ENCODE measurements around the gene GABRR2.

GABRR2 gene

DNA sequence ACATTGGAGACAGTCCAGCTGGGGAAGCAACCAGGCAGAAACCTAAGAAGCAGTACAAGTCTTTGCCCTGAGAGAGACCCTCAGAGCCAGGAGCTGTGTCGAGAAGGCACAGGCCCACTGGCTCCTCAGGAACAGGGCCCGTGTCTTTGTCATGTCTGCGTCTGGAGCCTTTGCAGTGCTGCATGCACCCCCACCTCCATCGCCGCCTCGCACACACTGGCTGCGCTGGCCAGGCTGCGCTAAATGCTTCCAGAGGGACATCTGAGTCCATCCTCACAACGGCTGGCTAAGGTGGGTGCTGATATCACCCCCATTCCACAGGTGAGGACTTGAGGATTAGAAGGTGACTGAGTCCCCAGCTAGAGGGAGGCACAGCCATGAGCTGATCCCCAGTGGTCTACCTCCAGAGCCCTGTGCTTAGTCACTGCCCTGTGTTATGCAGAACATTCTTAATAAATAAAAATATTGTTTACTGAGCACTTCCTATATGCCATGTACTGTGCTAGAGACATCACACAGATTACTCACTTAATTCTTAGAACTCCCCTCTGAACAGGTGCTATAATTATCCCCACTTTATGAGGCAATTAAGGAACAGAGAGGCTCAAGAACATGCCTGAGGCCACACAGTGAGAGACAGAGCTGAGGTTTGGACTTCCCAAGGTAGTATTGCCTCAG is 27.6 kb downstream of the GABRR2 start:
- Histone ChIP-seq H3F3A (ENCODE audit: low read depth) (no peaks in the 10 kb centered on the region), H3K36me3 (ENCODE audit: insufficient read depth, low read length) (no peaks in the 10 kb centered on the region), H3K27me3 (ENCODE audit: insufficient read depth, low read length, poor library complexity, severe bottlenecking) (no peaks in the 10 kb centered on the region), H3K4me3 (ENCODE audit: low read length, poor library complexity, severe bottlenecking) (no peak overlapping the region), H3K79me2 (ENCODE audit: insufficient read depth, low read length) (no peaks in the 10 kb centered on the region), H2AFZ (ENCODE audit: low read length) (no peak overlapping the region), H4K20me1 (ENCODE audit: insufficient read depth, low read length, poor library complexity, severe bottlenecking) (no peaks in the 10 kb centered on the region), H3K9ac (ENCODE audit: low read depth, low read length, poor library complexity, severe bottlenecking) (no peak overlapping the region), H3K9me3 (ENCODE audit: insufficient read depth, low read depth, low read length) (no peaks in the 10 kb centered on the region), H3K9me2 (replicated peaks; ENCODE audit: low read depth, low read length) (no peaks in the 10 kb centered on the region), H3K4me2 (ENCODE audit: low read depth, low read length, poor library complexity, severe bottlenecking) (no peak overlapping the region), H3K4me1 (ENCODE audit: insufficient read depth, low read length, poor library complexity, severe bottlenecking) (no peaks in the 10 kb centered on the region)
- TF ChIP-seq, protein P1, sequence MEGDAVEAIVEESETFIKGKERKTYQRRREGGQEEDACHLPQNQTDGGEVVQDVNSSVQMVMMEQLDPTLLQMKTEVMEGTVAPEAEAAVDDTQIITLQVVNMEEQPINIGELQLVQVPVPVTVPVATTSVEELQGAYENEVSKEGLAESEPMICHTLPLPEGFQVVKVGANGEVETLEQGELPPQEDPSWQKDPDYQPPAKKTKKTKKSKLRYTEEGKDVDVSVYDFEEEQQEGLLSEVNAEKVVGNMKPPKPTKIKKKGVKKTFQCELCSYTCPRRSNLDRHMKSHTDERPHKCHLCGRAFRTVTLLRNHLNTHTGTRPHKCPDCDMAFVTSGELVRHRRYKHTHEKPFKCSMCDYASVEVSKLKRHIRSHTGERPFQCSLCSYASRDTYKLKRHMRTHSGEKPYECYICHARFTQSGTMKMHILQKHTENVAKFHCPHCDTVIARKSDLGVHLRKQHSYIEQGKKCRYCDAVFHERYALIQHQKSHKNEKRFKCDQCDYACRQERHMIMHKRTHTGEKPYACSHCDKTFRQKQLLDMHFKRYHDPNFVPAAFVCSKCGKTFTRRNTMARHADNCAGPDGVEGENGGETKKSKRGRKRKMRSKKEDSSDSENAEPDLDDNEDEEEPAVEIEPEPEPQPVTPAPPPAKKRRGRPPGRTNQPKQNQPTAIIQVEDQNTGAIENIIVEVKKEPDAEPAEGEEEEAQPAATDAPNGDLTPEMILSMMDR (conservative IDR thresholded peaks at IDR 0.05; ENCODE audit: low read length), result no peak
- no peak for TF ChIP-seq EZH2phosphoT487 (IDR thresholded peaks at IDR 0.05; ENCODE audit: borderline replicate concordance)

DNA sequence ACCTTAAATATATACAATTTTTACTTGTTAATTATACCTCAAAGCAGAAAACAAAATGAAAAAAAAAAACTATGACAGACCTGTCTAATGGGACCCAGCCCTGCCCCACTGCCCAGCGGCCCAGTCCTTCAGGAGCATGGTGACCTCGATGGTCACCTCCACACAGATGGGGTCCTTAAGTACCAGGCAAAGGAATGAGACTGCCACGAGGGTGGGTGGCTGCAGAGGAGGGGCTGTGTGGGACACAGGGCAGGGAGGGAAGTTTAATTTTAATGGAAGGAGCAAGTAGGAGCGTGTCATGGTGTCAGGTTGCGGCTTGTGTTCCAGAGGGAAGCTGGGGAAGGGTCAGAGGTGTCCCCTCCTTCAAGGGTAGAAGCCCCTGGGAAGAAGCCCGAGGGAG is 28.6 kb downstream of the GABRR2 start:
- no peaks in the 10 kb centered on the region for H3K4me1 ChIP-seq (ENCODE audit: insufficient read depth, low read length, poor library complexity, severe bottlenecking)
- no peaks in the 10 kb centered on the region for H4K20me1 ChIP-seq (ENCODE audit: insufficient read depth, low read length, poor library complexity, severe bottlenecking)
- no peaks in the 10 kb centered on the region for H3K9me3 ChIP-seq (ENCODE audit: insufficient read depth, low read depth, low read length)
- H3K79me2 ChIP-seq (ENCODE audit: insufficient read depth, low read length), result no peaks in the 10 kb centered on the region
- H3K4me3 ChIP-seq (ENCODE audit: low read length, poor library complexity, severe bottlenecking), result no peak overlapping the region
- no peaks in the 10 kb centered on the region for H3F3A ChIP-seq (ENCODE audit: low read depth)
- no peaks in the 10 kb centered on the region for H3K36me3 ChIP-seq (ENCODE audit: insufficient read depth, low read length)
- H3K27me3 ChIP-seq (ENCODE audit: insufficient read depth, low read length, poor library complexity, severe bottlenecking), result no peaks in the 10 kb centered on the region
- no peak overlapping the region for H3K9ac ChIP-seq (ENCODE audit: low read depth, low read length, poor library complexity, severe bottlenecking)
- H3K9me2 ChIP-seq (replicated peaks; ENCODE audit: low read depth, low read length), result no peaks in the 10 kb centered on the region
- H3K4me2 ChIP-seq (ENCODE audit: low read depth, low read length, poor library complexity, severe bottlenecking), result no peak overlapping the region
- TF ChIP-seq EZH2phosphoT487 (IDR thresholded peaks at IDR 0.05; ENCODE audit: borderline replicate concordance), result no peak
- TF ChIP-seq, protein P1 (conservative IDR thresholded peaks at IDR 0.05; ENCODE audit: low read length), result no peak
- H2AFZ ChIP-seq (ENCODE audit: low read length), result no peak overlapping the region

DNA sequence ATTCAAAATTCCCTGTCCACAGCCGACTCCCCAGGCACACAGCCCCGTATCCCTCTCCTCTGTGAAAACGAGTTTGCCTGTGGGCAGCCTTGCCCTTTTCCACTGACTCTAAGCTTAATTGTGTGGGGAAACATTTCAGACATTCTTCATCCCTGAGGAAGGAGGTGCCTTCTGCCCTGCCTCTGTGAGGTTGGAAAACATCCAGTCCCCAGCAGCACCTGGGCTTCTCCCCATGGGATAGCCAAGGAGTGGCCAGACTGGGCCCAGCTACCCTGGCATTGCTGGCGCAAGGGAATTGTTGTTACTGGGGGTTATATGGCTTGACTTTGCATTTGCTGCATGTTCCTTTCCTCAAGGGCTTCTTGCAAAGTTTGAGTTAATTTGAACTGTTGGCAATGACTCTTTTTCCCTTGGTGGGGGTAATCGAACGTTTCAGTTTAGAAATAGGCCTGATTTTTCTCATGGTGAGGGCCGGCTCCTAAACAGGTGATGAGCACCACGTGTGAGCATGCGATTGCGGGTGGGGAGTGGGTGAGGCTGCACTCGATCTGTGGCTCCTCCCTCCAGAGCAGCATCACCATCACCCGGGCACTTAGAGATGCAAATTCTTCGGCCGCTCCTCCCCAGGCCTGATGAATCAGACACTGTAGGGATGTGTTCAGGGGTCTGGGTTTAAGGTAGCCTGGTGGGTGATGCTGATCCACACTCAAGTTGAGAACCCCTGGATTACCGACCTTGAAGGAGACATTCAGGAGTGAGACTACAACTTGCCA is 29.9 kb downstream of the GABRR2 start:
- H2AFZ ChIP-seq (ENCODE audit: low read length), result no peak overlapping the region

More for the DNA sequence above, 29.9 kb downstream of the GABRR2 start:
- no peaks in the 10 kb centered on the region for H3K9me3 ChIP-seq (ENCODE audit: insufficient read depth, low read depth, low read length)
- no peak for TF ChIP-seq EZH2phosphoT487 (IDR thresholded peaks at IDR 0.05; ENCODE audit: borderline replicate concordance)
- TF ChIP-seq, protein P1 (conservative IDR thresholded peaks at IDR 0.05; ENCODE audit: low read length), result no peak
- H3K4me2 ChIP-seq (ENCODE audit: low read depth, low read length, poor library complexity, severe bottlenecking), result no peak overlapping the region
- H3K36me3 ChIP-seq (ENCODE audit: insufficient read depth, low read length), result no peaks in the 10 kb centered on the region
- no peaks in the 10 kb centered on the region for H4K20me1 ChIP-seq (ENCODE audit: insufficient read depth, low read length, poor library complexity, severe bottlenecking)
- H3K79me2 ChIP-seq (ENCODE audit: insufficient read depth, low read length), result no peaks in the 10 kb centered on the region
- H3K4me1 ChIP-seq (ENCODE audit: insufficient read depth, low read length, poor library complexity, severe bottlenecking), result no peaks in the 10 kb centered on the region
- H3K9ac ChIP-seq (ENCODE audit: low read depth, low read length, poor library complexity, severe bottlenecking), result no peak overlapping the region
- no peaks in the 10 kb centered on the region for H3K9me2 ChIP-seq (replicated peaks; ENCODE audit: low read depth, low read length)
- no peak overlapping the region for H3K4me3 ChIP-seq (ENCODE audit: low read length, poor library complexity, severe bottlenecking)
- H3F3A ChIP-seq (ENCODE audit: low read depth), result no peaks in the 10 kb centered on the region
- H3K27me3 ChIP-seq (ENCODE audit: insufficient read depth, low read length, poor library complexity, severe bottlenecking), result no peaks in the 10 kb centered on the region

Data from Loucy (cell line).